ENCODE results near the gene SYVN1. TPM values are rescaled to one million over a fixed set of nuclear protein-coding genes. Genes with fewer than 3 reads are reported as not detected.

The SYVN1 gene
- total RNA-seq = 10 to 100 TPM; 24.1 to 34.0 (median 27.8) TPM
- polyA plus RNA-seq = 10 to 100 TPM; 22.2 to 24.6 TPM
- long read RNA-seq, donor 1, partial matches to known transcripts = 2 of 5 reads
- long read RNA-seq, donor 1, other reads (novel, unspliced or antisense) = 3 of 5 reads
- long read RNA-seq, donor 2, partial matches to known transcripts = 17 of 18 reads
- long read RNA-seq, donor 2, other reads (novel, unspliced or antisense) = 1 of 18 reads
- long read RNA-seq, donor 3, partial matches to known transcripts = 4 of 4 reads
- long read RNA-seq, donor 3, other reads (novel, unspliced or antisense) = 0 of 4 reads

GRCh38 chr11:65134240-65134951 is at the start of gene SYVN1:
Gene SYVN1 (minus strand): TSS chr11:65134519. CDS start chr11:65133601, 918 bp downstream.
- peaks cover 7 to 39% (median 26%) of the 10 kb centered on the region in 9 donors for H3K36me3 ChIP-seq
- H3K27me3 ChIP-seq = no peaks in the 10 kb centered on the region
- peak within 1 kb of the TSS; percentile 95 to 100 (median 98) for H3K27ac ChIP-seq
- no peaks in the 10 kb centered on the region for H3K9me3 ChIP-seq
- peaks cover 12 to 36% (median 27%) of the 10 kb centered on the region in 9 donors for H3K4me1 ChIP-seq
- WGBS, 2 donors = 0% methylated on average over 53 to 60 of the region's 60 CpGs
- H3K4me3 ChIP-seq = peak within 1 kb of the TSS; percentile 75 to 98 (median 88)
- peak; percentile 90 to 96 (median 94) for ATAC-seq
- intact Hi-C loops (cut with DNase I) = loop anchor here in 3 of 10 donors (1.0 to 10.0 kb wide), 2 partner anchors 47 to 120 kb away; partner anchors contain the start of gene CAPN1 (in 1 of the 3)
- peak; percentile 91 to 92 for DNase-seq
- TF ChIP-seq, protein P1, sequence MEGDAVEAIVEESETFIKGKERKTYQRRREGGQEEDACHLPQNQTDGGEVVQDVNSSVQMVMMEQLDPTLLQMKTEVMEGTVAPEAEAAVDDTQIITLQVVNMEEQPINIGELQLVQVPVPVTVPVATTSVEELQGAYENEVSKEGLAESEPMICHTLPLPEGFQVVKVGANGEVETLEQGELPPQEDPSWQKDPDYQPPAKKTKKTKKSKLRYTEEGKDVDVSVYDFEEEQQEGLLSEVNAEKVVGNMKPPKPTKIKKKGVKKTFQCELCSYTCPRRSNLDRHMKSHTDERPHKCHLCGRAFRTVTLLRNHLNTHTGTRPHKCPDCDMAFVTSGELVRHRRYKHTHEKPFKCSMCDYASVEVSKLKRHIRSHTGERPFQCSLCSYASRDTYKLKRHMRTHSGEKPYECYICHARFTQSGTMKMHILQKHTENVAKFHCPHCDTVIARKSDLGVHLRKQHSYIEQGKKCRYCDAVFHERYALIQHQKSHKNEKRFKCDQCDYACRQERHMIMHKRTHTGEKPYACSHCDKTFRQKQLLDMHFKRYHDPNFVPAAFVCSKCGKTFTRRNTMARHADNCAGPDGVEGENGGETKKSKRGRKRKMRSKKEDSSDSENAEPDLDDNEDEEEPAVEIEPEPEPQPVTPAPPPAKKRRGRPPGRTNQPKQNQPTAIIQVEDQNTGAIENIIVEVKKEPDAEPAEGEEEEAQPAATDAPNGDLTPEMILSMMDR (IDR thresholded peaks at IDR 0.05) = no peak

DNA sequence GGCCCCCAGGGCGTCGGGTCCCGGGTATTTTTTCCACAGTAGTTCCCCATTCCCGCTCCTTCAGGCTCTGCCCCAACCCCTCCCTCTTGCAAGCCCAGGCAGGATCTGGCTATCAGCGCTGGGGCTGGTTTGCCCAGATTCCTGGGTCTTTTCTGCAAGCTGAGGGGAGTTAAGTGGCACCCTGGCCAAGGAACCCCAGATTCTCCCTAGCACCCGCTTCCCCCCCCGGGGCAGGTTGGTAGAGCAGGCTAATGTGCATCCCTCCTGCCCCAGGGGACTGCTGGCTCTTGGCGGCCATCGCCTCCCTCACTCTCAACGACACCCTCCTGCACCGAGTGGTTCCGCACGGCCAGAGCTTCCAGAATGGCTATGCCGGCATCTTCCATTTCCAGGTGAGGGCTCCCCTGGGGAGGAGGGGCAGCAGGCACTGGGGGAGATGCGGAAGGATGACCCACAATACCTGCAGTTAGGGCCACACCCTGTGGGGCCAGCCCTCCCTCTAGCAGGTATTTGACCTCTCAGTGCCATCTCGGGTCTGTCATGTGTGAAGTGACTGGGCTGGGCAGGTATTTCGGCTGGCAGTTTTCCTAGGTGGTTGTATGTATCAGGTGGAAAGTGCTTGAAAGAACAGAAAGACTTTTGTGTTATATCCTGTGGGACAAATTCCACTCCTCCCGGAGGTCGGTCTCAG is 49.0 kb upstream of the SYVN1 start:
- H3K4me3 ChIP-seq = peak overlapping the region in 5 of 10 donors; percentile 76 to 96 (median 88)

GRCh38 chr11:65182258-65183170 is 48.2 kb upstream of the SYVN1 start:
- 39 to 43% methylated on average over 22 to 23 of the region's 23 CpGs for WGBS, 2 donors
- ATAC-seq (peak; percentile 21 to 56 (median 52)), DNase-seq (peak in 1 of 2 donors; percentile 39)
- peak overlapping the region; percentile 91 to 99 (median 95) for H3K27ac ChIP-seq
- H3K4me3 ChIP-seq = peak overlapping the region; percentile 72 to 99 (median 88)
- TF ChIP-seq, protein P1 (IDR thresholded peaks at IDR 0.05) = no peak
- H3K27me3 ChIP-seq = no peaks in the 10 kb centered on the region
- H3K4me1 ChIP-seq = peaks cover 6 to 28% (median 21%) of the 10 kb centered on the region in 9 donors
- H3K9me3 ChIP-seq = no peaks in the 10 kb centered on the region
- H3K36me3 ChIP-seq = peaks cover 0 to 47% (median 9%) of the 10 kb centered on the region in 9 donors
- intact Hi-C loops (cut with DNase I) = loop anchor here in 4 of 10 donors (5.0 to 10.0 kb wide), 5 partner anchors 35 to 158 kb away; partner anchors contain the start of genes SNX15 (in 1 of the 4), TM7SF2 (in 1 of the 4) and ZNHIT2 (in 1 of the 4)

More for the DNA sequence above, 49.0 kb upstream of the SYVN1 start:
- 79 to 81% methylated on average over 19 of the region's 19 CpGs for WGBS, 2 donors
- DNase-seq = no peak
- TF ChIP-seq, protein P1 (IDR thresholded peaks at IDR 0.05) = no peak
- no peaks in the 10 kb centered on the region for H3K9me3 ChIP-seq
- ATAC-seq = no peak
- peaks cover 6 to 28% (median 21%) of the 10 kb centered on the region in 9 donors for H3K4me1 ChIP-seq
- peaks cover 0 to 56% (median 16%) of the 10 kb centered on the region in 9 donors for H3K36me3 ChIP-seq
- peak overlapping the region in 7 of 10 donors; percentile 92 to 99 (median 95) for H3K27ac ChIP-seq
- intact Hi-C loops (cut with DNase I) = loop anchor here in 4 of 10 donors (5.0 to 10.0 kb wide), 5 partner anchors 36 to 159 kb away; partner anchors contain the start of genes SNX15 (in 1 of the 4), TM7SF2 (in 1 of the 4) and ZNHIT2 (in 1 of the 4)
- H3K27me3 ChIP-seq = no peaks in the 10 kb centered on the region

All from heart right ventricle (tissue), 16 donors.